ENCODE results near the gene FKBP1A.
"Not testable (repeated sequence)": the region's sequence is repeated elsewhere in the genome, so short reads cannot be mapped to it uniquely, and the experiment has no call there.

Gene FKBP1A

GRCh38 chr20:1364106-1364505 is 28.7 kb downstream of the FKBP1A start:
- no peak for DNase-seq (ENCODE audit: low read depth in 2 of 2)

GRCh38 chr20:1363522-1363921 is 29.3 kb downstream of the FKBP1A start:
- no peak for DNase-seq (ENCODE audit: low read depth in 2 of 2)

- DNase-seq (ENCODE audit: low read depth in 2 of 2): no peak
These were observed 30.4 kb downstream of the FKBP1A start for GRCh38 chr20:1362484-1362883.

- DNase-seq (ENCODE audit: low read depth in 2 of 2): no peak
These were observed 32.6 kb downstream of the FKBP1A start for GRCh38 chr20:1360094-1360846.

- DNase-seq (ENCODE audit: low read depth in 2 of 2): no peak
These were observed 34.8 kb downstream of the FKBP1A start for GRCh38 chr20:1357921-1358671.

- no peak for DNase-seq (ENCODE audit: low read depth in 2 of 2)
These were observed 38.9 kb downstream of the FKBP1A start for GRCh38 chr20:1353956-1354355.

GRCh38 chr20:1346315-1346969 is 46.4 kb downstream of the FKBP1A start:
- DNase-seq (ENCODE audit: low read depth in 2 of 2): no peak

GRCh38 chr20:1345756-1346093 is 47.1 kb downstream of the FKBP1A start:
- no peak for DNase-seq (ENCODE audit: low read depth in 2 of 2)

- no peak for DNase-seq (ENCODE audit: low read depth in 2 of 2)
These were observed 47.7 kb downstream of the FKBP1A start for GRCh38 chr20:1345030-1345755.

GRCh38 chr20:1343446-1344124 is 49.3 kb downstream of the FKBP1A start:
- not testable (repeated sequence) for DNase-seq (ENCODE audit: low read depth in 2 of 2)

- no peak for DNase-seq (ENCODE audit: low read depth in 2 of 2)
These were observed 51.1 kb downstream of the FKBP1A start for GRCh38 chr20:1341561-1342265.

GRCh38 chr20:1338801-1339200 is 54.1 kb downstream of the FKBP1A start:
- DNase-seq (ENCODE audit: low read depth in 2 of 2): no peak

- DNase-seq (ENCODE audit: low read depth in 2 of 2): no peak
These were observed 54.8 kb downstream of the FKBP1A start for GRCh38 chr20:1338096-1338495.

GRCh38 chr20:1337441-1337840 is 55.4 kb downstream of the FKBP1A start:
- no peak for DNase-seq (ENCODE audit: low read depth in 2 of 2)

- DNase-seq (ENCODE audit: low read depth in 2 of 2): no peak
These were observed 56.0 kb downstream of the FKBP1A start for GRCh38 chr20:1336699-1337367.

- DNase-seq (ENCODE audit: low read depth in 2 of 2): no peak
These were observed 56.7 kb downstream of the FKBP1A start for GRCh38 chr20:1335961-1336698.

GRCh38 chr20:1334761-1335160 is 58.1 kb downstream of the FKBP1A start:
- DNase-seq (ENCODE audit: low read depth in 2 of 2): no peak

GRCh38 chr20:1334370-1334731 is 58.5 kb downstream of the FKBP1A start:
- no peak for DNase-seq (ENCODE audit: low read depth in 2 of 2)

- no peak for DNase-seq (ENCODE audit: low read depth in 2 of 2)
These were observed 59.1 kb downstream of the FKBP1A start for GRCh38 chr20:1333462-1334369.

Measured in fibroblast of skin of left quadriceps (primary cell).